ENCODE data around the gene KLHL30.
"Not testable (repeated sequence)": the region's sequence is repeated elsewhere in the genome, so short reads cannot be mapped to it uniquely, and the experiment has no call there.

Gene KLHL30

GRCh38 chr2:238102865-238103264 is 35.6 kb upstream of the KLHL30 start:
- no peak for DNase-seq (ENCODE audit: low spot score)

GRCh38 chr2:238103465-238104225 is 34.8 kb upstream of the KLHL30 start:
- DNase-seq (ENCODE audit: low spot score) = peak; percentile 34

- DNase-seq (ENCODE audit: low spot score) = peak; percentile 34
Observed at GRCh38 chr2:238104226-238104690, 34.2 kb upstream of the KLHL30 start.

GRCh38 chr2:238104691-238105371 is 33.6 kb upstream of the KLHL30 start:
- DNase-seq (ENCODE audit: low spot score) = peak; percentile 43

GRCh38 chr2:238105506-238106338 is 32.7 kb upstream of the KLHL30 start:
- DNase-seq (ENCODE audit: low spot score) = peak; percentile 42

- peak; percentile 55 for DNase-seq (ENCODE audit: low spot score)
Observed at GRCh38 chr2:238106339-238106697, 32.1 kb upstream of the KLHL30 start.

- DNase-seq (ENCODE audit: low spot score) = peak; percentile 68
Observed at GRCh38 chr2:238106698-238107524, 31.6 kb upstream of the KLHL30 start.

GRCh38 chr2:238107525-238108422 is 30.7 kb upstream of the KLHL30 start:
- DNase-seq (ENCODE audit: low spot score) = peak; percentile 40

- peak; percentile 54 for DNase-seq (ENCODE audit: low spot score)
Observed at GRCh38 chr2:238108423-238109183, 29.9 kb upstream of the KLHL30 start.

GRCh38 chr2:238113611-238114010 is 24.9 kb upstream of the KLHL30 start:
- peak; percentile 26 for DNase-seq (ENCODE audit: low spot score)

- DNase-seq (ENCODE audit: low spot score) = no peak
Observed at GRCh38 chr2:238114331-238114841, 24.1 kb upstream of the KLHL30 start.

- no peak for DNase-seq (ENCODE audit: low spot score)
Observed at GRCh38 chr2:238114851-238115660, 23.4 kb upstream of the KLHL30 start.

- not testable (repeated sequence) for DNase-seq (ENCODE audit: low spot score)
Observed at GRCh38 chr2:238115709-238116108, 22.8 kb upstream of the KLHL30 start.

- DNase-seq (ENCODE audit: low spot score) = no peak
Observed at GRCh38 chr2:238116298-238117198, 21.9 kb upstream of the KLHL30 start.

- DNase-seq (ENCODE audit: low spot score) = no peak
Observed at GRCh38 chr2:238117199-238118154, 21.0 kb upstream of the KLHL30 start.

GRCh38 chr2:238119756-238120462 is 18.6 kb upstream of the KLHL30 start:
- DNase-seq (ENCODE audit: low spot score) = no peak
